NCI-H2196 treated with DMSO at 0.1 percent for 48 hours (cell line): ENCODE results near the gene DUSP18.
"Not testable (repeated sequence)": the region's sequence is repeated elsewhere in the genome, so short reads cannot be mapped to it uniquely, and the experiment has no call there.

Experiments used
- DNase-seq: peaks from one replicate; lab custom pipeline; 2025; ENCODE audit not compliant: unreplicated experiment; lab: John Stamatoyannopoulos, UW

The DUSP18 gene

GRCh38 chr22:30679895-30680690, 12.4 kb upstream of the DUSP18 start:
- DNase-seq, result not testable (repeated sequence)

GRCh38 chr22:30676565-30676964, 8.9 kb upstream of the DUSP18 start:
- DNase-seq, result not testable (repeated sequence)

GRCh38 chr22:30675436-30675835, 7.8 kb upstream of the DUSP18 start:
- DNase-seq, result no peak

- no peak for DNase-seq
Measured at GRCh38 chr22:30674482-30674881, 6.8 kb upstream of the DUSP18 start.

- no peak for DNase-seq
Measured at GRCh38 chr22:30673136-30673535, 5.5 kb upstream of the DUSP18 start.

GRCh38 chr22:30671071-30671470, 3.4 kb upstream of the DUSP18 start:
- no peak for DNase-seq

GRCh38 chr22:30668386-30668710, 673 bp upstream of the DUSP18 start:
- no peak for DNase-seq

- no peak for DNase-seq
Measured at GRCh38 chr22:30667107-30667493, 575 bp downstream of the DUSP18 start.

- no peak for DNase-seq
Measured at GRCh38 chr22:30665786-30666185, 1.9 kb downstream of the DUSP18 start.

GRCh38 chr22:30665266-30665665, 2.4 kb downstream of the DUSP18 start:
- DNase-seq, result no peak

GRCh38 chr22:30664798-30665197, 2.9 kb downstream of the DUSP18 start:
- DNase-seq, result no peak

GRCh38 chr22:30662040-30662439, 5.6 kb downstream of the DUSP18 start:
- no peak for DNase-seq

GRCh38 chr22:30655532-30655931, 12.1 kb downstream of the DUSP18 start:
- DNase-seq, result no peak

GRCh38 chr22:30654361-30654760, 13.3 kb downstream of the DUSP18 start:
- no peak for DNase-seq

- no peak for DNase-seq
Measured at GRCh38 chr22:30652852-30653251, 14.8 kb downstream of the DUSP18 start.

GRCh38 chr22:30650508-30651116, 17.1 kb downstream of the DUSP18 start:
- DNase-seq, result no peak

- no peak for DNase-seq
Measured at GRCh38 chr22:30649430-30650007, 18.2 kb downstream of the DUSP18 start.

GRCh38 chr22:30648825-30649224, 18.9 kb downstream of the DUSP18 start:
- no peak for DNase-seq

GRCh38 chr22:30647536-30647935, 20.1 kb downstream of the DUSP18 start:
- no peak for DNase-seq

GRCh38 chr22:30646518-30647160, 21.0 kb downstream of the DUSP18 start:
- DNase-seq, result no peak

- DNase-seq, result no peak
Measured at GRCh38 chr22:30643055-30643875, 24.4 kb downstream of the DUSP18 start.
